ENCODE results near the gene ITPK1.

The ITPK1 gene

DNA sequence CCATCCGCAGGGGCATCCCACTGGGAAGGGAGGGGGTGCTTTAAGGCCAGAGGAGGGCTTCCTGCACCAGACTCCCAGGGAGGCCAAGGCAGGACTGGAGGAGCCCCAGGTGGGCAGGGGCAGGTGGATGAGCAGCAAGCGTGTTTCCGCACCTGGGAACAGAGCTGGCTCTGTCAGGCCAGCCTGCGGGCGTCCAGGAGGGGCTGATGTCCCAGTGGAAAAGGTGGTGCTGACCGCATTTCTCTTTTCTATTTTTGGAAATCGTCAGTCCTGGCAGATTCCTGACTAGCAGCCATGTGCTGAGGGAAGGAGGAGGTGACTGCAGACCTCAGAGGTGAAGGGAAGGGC lies 165.6 kb downstream of the ITPK1 start:
- H3K4me3 ChIP-seq (ENCODE audit: low read depth, low read length), result no peak overlapping the region
- TF ChIP-seq, protein P1, sequence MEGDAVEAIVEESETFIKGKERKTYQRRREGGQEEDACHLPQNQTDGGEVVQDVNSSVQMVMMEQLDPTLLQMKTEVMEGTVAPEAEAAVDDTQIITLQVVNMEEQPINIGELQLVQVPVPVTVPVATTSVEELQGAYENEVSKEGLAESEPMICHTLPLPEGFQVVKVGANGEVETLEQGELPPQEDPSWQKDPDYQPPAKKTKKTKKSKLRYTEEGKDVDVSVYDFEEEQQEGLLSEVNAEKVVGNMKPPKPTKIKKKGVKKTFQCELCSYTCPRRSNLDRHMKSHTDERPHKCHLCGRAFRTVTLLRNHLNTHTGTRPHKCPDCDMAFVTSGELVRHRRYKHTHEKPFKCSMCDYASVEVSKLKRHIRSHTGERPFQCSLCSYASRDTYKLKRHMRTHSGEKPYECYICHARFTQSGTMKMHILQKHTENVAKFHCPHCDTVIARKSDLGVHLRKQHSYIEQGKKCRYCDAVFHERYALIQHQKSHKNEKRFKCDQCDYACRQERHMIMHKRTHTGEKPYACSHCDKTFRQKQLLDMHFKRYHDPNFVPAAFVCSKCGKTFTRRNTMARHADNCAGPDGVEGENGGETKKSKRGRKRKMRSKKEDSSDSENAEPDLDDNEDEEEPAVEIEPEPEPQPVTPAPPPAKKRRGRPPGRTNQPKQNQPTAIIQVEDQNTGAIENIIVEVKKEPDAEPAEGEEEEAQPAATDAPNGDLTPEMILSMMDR (IDR thresholded peaks at IDR 0.05; ENCODE audit: low read depth, low read length), result no peak
- in situ Hi-C loops (cut with HindIII; ENCODE audit: low sequenced_read_pairs), result no loop called here
- DNase-seq (ENCODE audit: low read depth, low spot score), result no peak

DNA sequence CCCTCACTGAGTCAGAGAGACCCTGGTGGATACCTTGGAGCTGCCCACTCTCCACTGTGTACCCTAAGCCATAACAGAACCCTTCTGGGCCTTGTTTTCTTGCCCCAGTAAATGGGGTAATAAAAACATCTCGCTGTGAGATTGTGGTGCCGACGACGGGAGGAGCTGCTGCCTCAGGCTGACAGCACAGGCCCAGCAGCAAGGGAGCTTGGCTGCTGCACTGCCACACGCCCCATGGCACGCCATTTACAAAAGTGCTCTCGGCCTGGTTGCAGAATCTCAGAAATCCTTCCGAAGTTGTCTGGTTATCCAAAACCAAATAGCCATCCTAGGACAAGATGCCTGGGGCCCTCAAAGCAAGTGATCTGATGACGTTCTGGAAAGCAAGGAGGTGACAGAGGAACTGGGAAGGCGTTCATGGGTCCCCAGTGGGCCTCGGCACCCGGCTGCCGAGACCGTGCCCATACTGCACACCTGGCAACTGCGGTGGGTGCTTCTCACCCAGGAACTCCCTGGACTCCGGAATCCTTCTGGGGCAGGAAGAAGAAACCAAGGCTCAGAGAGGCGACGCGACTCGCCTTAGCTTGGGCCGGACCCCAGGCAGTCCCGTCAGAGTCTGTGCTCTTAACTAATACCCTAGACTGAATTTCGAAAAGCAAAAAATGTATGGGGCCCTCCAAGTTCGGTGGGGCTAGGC lies 166.1 kb downstream of the ITPK1 start:
- in situ Hi-C loops (cut with HindIII; ENCODE audit: low sequenced_read_pairs), result no loop called here
- H3K4me3 ChIP-seq (ENCODE audit: low read depth, low read length), result no peak overlapping the region
- DNase-seq (ENCODE audit: low read depth, low spot score), result no peak
- TF ChIP-seq, protein P1 (IDR thresholded peaks at IDR 0.05; ENCODE audit: low read depth, low read length), result no peak

GRCh38 chr14:92948647-92949046 lies 167.1 kb downstream of the ITPK1 start:
- no peak overlapping the region for H3K4me3 ChIP-seq (ENCODE audit: low read depth, low read length)
- in situ Hi-C loops (cut with HindIII; ENCODE audit: low sequenced_read_pairs), result no loop called here
- TF ChIP-seq, protein P1 (IDR thresholded peaks at IDR 0.05; ENCODE audit: low read depth, low read length), result no peak
- no peak for DNase-seq (ENCODE audit: low read depth, low spot score)

GRCh38 chr14:92946847-92947545 lies 168.7 kb downstream of the ITPK1 start:
- in situ Hi-C loops (cut with HindIII; ENCODE audit: low sequenced_read_pairs), result no loop called here
- no peak for DNase-seq (ENCODE audit: low read depth, low spot score)
- H3K4me3 ChIP-seq (ENCODE audit: low read depth, low read length), result no peak overlapping the region
- TF ChIP-seq, protein P1 (IDR thresholded peaks at IDR 0.05; ENCODE audit: low read depth, low read length), result no peak

DNA sequence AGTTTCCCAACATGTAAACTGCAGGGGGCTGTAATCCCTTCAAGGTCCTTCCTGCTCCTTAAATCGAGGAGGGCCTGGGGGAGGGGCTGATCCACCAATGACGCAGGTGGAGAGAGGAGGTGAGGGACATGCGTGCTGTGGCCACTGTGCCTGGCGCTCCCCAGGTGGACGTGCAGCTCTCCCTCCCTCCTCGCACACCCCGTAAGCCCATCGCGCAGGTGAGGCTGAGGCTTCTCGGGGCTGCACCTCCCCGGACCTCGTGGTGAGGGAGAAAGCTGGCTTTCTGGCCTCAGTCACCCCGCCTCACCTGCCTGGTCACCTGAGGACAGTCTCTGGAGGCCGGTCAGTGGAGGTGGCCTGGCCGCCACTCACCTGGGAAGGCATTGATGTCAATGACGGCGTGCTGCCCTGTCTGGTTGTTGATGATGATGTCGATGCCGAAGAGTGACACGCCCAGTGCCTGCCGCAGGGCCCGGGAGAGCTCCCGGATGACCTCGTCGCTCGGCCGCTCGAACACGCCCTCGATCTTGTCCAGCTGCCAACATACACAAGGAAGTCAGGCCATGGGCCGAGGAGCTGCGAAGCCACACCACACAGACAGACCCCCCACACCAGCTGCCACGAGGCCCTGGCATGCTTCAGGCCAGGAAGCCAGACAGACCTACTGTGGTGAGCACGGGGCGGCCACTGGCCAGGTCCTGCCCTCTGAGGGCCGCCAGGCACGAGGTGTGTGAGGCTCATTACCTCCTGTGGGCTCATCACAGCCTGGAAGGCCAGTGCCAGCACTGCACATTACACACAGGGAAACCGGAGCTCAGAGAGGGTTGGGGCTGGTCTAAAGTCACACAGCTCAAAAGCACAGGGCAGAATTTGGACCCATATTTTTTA lies 169.5 kb downstream of the ITPK1 start:
- in situ Hi-C loops (cut with HindIII; ENCODE audit: low sequenced_read_pairs), result no loop called here
- DNase-seq (ENCODE audit: low read depth, low spot score), result peak; percentile 62
- TF ChIP-seq, protein P1 (IDR thresholded peaks at IDR 0.05; ENCODE audit: low read depth, low read length), result no peak
- no peak overlapping the region for H3K4me3 ChIP-seq (ENCODE audit: low read depth, low read length)

- DNase-seq (ENCODE audit: low read depth, low spot score), result no peak
- H3K4me3 ChIP-seq (ENCODE audit: low read depth, low read length), result no peak overlapping the region
- in situ Hi-C loops (cut with HindIII; ENCODE audit: low sequenced_read_pairs), result no loop called here
- TF ChIP-seq, protein P1 (IDR thresholded peaks at IDR 0.05; ENCODE audit: low read depth, low read length), result no peak
Observed at GRCh38 chr14:92945544-92945943, 170.2 kb downstream of the ITPK1 start.
